Measurements from ENCODE around the gene PLA2G6.

Gene PLA2G6

GRCh38 chr22:38110863-38111852 is 70.5 kb downstream of the PLA2G6 start:
- DNase-seq (ENCODE audit: low read depth): no peak

- no peak for DNase-seq (ENCODE audit: low read depth)
Observed at GRCh38 chr22:38110008-38110862, 71.4 kb downstream of the PLA2G6 start, which contains the start of gene BAIAP2L2. Gene BAIAP2L2, minus strand, starts transcription at chr22:38110684. Its CDS starts 159 bp downstream, at chr22:38110525.

GRCh38 chr22:38109371-38110001 is 72.1 kb downstream of the PLA2G6 start:
- DNase-seq (ENCODE audit: low read depth): no peak

- DNase-seq (ENCODE audit: low read depth): no peak
Observed at GRCh38 chr22:38108561-38109319, 72.9 kb downstream of the PLA2G6 start.

- no peak for DNase-seq (ENCODE audit: low read depth)
Observed at GRCh38 chr22:38107692-38108515, 73.7 kb downstream of the PLA2G6 start.

- no peak for DNase-seq (ENCODE audit: low read depth)
Observed at GRCh38 chr22:38106814-38107578, 74.6 kb downstream of the PLA2G6 start.

GRCh38 chr22:38104084-38104483 is 77.5 kb downstream of the PLA2G6 start:
- no peak for DNase-seq (ENCODE audit: low read depth)

GRCh38 chr22:38103641-38104040 is 78.0 kb downstream of the PLA2G6 start:
- DNase-seq (ENCODE audit: low read depth): no peak

GRCh38 chr22:38098410-38099249 is 83.0 kb downstream of the PLA2G6 start:
- DNase-seq (ENCODE audit: low read depth): no peak

- DNase-seq (ENCODE audit: low read depth): no peak
Observed at GRCh38 chr22:38097557-38098409, 83.8 kb downstream of the PLA2G6 start.

GRCh38 chr22:38097058-38097457 is 84.6 kb downstream of the PLA2G6 start:
- DNase-seq (ENCODE audit: low read depth): no peak

GRCh38 chr22:38089474-38089851 is 92.2 kb downstream of the PLA2G6 start:
- no peak for DNase-seq (ENCODE audit: low read depth)

- DNase-seq (ENCODE audit: low read depth): no peak
Observed at GRCh38 chr22:38088629-38089473, 92.8 kb downstream of the PLA2G6 start.

GRCh38 chr22:38087855-38088254 is 93.8 kb downstream of the PLA2G6 start:
- DNase-seq (ENCODE audit: low read depth): no peak

- DNase-seq (ENCODE audit: low read depth): no peak
Observed at GRCh38 chr22:38086942-38087341, 94.7 kb downstream of the PLA2G6 start.

GRCh38 chr22:38086001-38086845 is 95.4 kb downstream of the PLA2G6 start:
- no peak for DNase-seq (ENCODE audit: low read depth)
